BJ (cell line): Measurements from ENCODE around the gene FBXL14. TPM values are rescaled to one million over a fixed set of nuclear protein-coding genes. Genes with fewer than 3 reads are reported as not detected.
A peak's percentile ranks its signal among the peaks of the same experiment; 100 is the strongest.

Experiments
- CTCF ChIA-PET: fragments of 350-600 bp; formaldehyde crosslinking; extraction: SDS; loops from one replicate; lab custom pipeline; 2021; ENCODE audit warnings: antibody characterized with exemption, inconsistent platforms; lab: Yijun Ruan, JAX
- POLR2A ChIA-PET: fragments of 300-600 bp; sonication (Branson Sonifier 250); formaldehyde crosslinking; extraction: SDS; loops from one replicate; lab custom pipeline; 2021; ENCODE audit warnings: antibody characterized with exemption; lab: Charles Lee
- DNase-seq: peaks from one replicate; pipeline ENCODE4 v3.0.0-alpha.2; 2011; ENCODE audit warnings: low read depth
- H3K27me3 ChIP-seq: 2 replicates; pipeline ENCODE4 v1.6.0; 2011; ENCODE audit warnings: low read length; ENCODE audit not compliant: control insufficient read depth, insufficient read depth
- H3K36me3 ChIP-seq: 2 replicates; pipeline ENCODE4 v1.5.1; 2011; ENCODE audit warnings: low read length; ENCODE audit not compliant: control insufficient read depth, insufficient read depth
- H3K4me3 ChIP-seq: 2 replicates; pipeline ENCODE4 v1.5.1; 2011; ENCODE audit warnings: low read depth, mild to moderate bottlenecking, control low read depth, low read length
- polyA plus RNA-seq: library from polyadenylated mRNA; depleted of rRNA; stranded (reverse); fragments of >200 nt; gene quantifications from 2 replicates; pipeline ENCODE4 v1.2.3, GENCODE V29; 2011
- TF ChIP-seq, protein P1 (sequence below): IDR thresholded peaks from 2 replicates; pipeline ENCODE4 v1.5.1; 2011; ENCODE audit warnings: low read depth, mild to moderate bottlenecking, control low read depth, inconsistent platforms, low read length, moderate library complexity; ENCODE audit not compliant: insufficient read depth

FBXL14 gene
- polyA plus RNA-seq, 1 experiment = 9.4 TPM

DNA sequence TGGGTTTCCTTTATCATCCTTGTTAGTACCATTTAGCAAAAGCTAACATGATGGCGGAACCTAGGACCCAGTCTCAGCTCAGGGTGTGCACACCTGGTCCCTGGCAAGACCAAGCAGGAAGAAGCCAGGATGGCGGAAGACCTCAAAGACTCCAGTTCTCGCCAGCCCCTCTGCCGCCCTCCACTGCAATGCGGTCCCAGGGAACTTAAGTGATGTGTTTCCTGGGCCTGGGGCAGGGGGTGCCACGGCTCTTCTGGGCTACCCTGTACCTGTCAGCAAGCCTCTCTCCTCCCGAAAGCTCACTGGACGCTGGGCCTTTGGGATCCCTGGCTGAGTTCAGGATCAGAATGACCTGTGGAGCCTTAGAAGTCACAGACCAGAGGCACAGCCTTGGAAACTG lies 71.3 kb downstream of the FBXL14 start:
- ChIA-PET POLR2A (no interaction called here), CTCF (no interaction called here)
- Histone ChIP-seq H3K4me3 (no peak overlapping the region), H3K27me3 (no peaks in the 10 kb centered on the region), H3K36me3 (no peaks in the 10 kb centered on the region)
- TF ChIP-seq, protein P1, sequence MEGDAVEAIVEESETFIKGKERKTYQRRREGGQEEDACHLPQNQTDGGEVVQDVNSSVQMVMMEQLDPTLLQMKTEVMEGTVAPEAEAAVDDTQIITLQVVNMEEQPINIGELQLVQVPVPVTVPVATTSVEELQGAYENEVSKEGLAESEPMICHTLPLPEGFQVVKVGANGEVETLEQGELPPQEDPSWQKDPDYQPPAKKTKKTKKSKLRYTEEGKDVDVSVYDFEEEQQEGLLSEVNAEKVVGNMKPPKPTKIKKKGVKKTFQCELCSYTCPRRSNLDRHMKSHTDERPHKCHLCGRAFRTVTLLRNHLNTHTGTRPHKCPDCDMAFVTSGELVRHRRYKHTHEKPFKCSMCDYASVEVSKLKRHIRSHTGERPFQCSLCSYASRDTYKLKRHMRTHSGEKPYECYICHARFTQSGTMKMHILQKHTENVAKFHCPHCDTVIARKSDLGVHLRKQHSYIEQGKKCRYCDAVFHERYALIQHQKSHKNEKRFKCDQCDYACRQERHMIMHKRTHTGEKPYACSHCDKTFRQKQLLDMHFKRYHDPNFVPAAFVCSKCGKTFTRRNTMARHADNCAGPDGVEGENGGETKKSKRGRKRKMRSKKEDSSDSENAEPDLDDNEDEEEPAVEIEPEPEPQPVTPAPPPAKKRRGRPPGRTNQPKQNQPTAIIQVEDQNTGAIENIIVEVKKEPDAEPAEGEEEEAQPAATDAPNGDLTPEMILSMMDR = no peak
- no peak for DNase-seq

DNA sequence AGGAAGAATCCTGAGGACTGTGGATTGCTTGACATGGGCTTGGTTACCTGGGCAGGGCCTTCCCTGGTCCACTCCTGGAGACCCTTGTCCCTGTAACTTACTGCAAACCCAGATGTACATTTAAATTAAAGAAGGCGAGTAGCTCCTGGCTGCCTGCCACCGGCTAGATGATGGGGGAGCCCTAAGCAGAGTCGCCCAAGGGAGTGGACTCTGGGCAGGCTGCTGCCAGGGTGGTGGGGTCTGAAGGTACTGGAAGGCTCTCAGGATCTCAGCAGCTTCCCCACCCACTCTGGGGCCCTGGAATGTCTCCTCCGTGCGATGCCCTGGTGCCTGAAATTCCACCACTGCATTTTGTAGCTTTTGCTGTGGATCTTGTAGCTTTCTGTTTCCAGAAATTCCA lies 74.7 kb downstream of the FBXL14 start:
- ChIA-PET POLR2A (interaction anchor here (0.5 kb wide), 1 partner anchor 201 kb away, joined by 3 read pairs; no protein-coding TSS in a partner anchor), CTCF (interaction anchor here (0.6 kb wide), 1 partner anchor 13 kb away, joined by 3 read pairs; no protein-coding TSS in a partner anchor)
- Histone ChIP-seq H3K36me3 (no peaks in the 10 kb centered on the region), H3K27me3 (no peaks in the 10 kb centered on the region), H3K4me3 (no peak overlapping the region)
- DNase-seq = no peak
- TF ChIP-seq, protein P1 = no peak

DNA sequence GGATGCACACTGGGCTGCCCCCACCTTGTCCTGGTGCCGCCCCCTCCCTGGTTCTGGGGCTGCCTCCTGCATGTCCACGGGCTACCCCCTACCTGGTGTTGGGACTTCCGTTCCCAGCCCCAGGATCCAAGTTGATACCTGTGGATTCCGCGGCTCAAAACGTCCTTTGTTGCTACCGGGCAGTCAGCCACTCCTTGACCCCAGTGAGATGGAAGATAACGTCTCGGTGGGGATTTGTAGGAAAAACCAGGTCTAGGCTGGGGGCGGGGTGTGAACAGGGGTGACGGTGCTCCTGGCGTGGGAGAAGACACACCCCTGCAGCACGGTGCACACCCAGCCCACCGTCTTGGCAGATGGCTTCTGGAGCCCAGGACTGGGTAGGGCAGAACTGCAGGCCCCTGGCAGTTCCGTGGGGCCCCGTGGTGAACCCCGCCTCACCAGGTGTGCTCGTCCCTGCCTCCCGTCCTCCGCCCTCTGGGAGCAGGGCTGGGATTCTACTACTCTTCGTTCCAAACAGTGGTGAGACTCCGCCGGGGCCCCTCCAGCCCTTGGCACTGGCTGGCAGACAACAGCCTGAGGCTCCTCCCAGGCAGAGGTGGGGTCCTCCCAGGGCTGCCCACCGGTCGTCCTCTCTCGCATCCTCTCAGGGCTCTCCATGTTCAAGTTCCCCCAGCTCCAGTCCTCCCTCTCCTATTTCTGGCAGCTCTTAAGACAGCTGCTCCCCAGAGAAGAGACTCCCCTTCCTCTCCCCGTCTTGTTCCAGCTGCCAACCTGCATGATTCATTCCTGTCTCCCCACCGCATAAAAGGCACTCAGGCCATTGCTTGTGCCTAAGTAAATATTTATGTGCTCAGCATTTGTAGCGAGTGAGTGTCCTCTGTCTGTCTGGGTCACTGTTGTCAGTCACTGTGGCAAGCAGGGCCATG lies 75.5 kb downstream of the FBXL14 start:
- CTCF ChIA-PET = interaction anchor here (1.4 kb wide), 1 partner anchor 138 kb away, joined by 3 read pairs; no protein-coding TSS in a partner anchor
- DNase-seq = peak; percentile 51
- POLR2A ChIA-PET = interaction anchor here (0.6 kb wide), 1 partner anchor 23 kb away, joined by 3 read pairs; no protein-coding TSS in a partner anchor
- TF ChIP-seq, protein P1 = no peak
- Histone ChIP-seq H3K4me3 (no peak overlapping the region), H3K27me3 (no peaks in the 10 kb centered on the region), H3K36me3 (no peaks in the 10 kb centered on the region)

DNA sequence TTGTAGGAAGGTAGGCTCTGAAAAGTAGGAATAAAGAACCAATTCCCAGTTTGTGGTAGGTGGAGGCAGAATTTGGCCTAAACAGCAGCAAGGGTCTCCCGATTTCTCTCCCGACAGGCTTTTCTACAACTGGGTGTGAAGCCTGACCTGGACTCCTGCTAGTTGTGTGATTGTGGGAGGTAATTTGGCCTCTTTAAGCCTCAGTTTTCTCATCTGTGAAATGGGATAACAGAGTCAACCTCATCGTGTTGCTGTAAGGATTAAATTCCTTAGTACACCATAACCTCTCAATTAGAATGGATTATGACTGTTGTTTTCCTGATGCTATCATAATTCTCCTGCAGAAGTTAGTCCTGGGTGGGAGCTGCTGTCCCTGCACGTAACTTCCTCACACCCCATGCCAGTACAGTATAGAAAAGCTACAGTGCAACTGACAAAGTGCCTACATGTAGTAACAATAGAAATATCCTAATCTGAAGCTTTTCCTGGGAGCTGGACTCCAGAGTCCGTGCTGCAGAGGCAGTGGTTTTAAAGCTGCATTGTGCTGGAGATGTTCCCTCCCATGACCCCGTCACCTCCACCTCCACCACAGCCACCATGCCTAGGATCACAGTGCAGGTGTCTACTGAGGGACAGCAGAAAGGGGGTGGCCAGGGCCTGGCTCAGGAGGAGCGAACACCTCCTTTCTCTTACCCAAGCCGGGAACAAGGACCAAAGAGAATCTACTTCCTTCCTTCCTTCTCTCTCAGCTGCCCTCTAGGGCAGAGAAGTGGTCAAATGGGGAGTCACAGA lies 76.5 kb downstream of the FBXL14 start:
- DNase-seq = no peak
- ChIA-PET CTCF (interaction anchor here (1.4 to 1.5 kb wide), 2 partner anchors 65 to 137 kb away, joined by 3 to 5 read pairs; no protein-coding TSS in a partner anchor), POLR2A (no interaction called here)
- H3K36me3 ChIP-seq = no peaks in the 10 kb centered on the region
- H3K27me3 ChIP-seq = no peaks in the 10 kb centered on the region
- TF ChIP-seq, protein P1 = no peak
- H3K4me3 ChIP-seq = no peak overlapping the region
